Measurements from ENCODE around the gene SFI1.
"Not testable (repeated sequence)": the region's sequence is repeated elsewhere in the genome, so short reads cannot be mapped to it uniquely, and the experiment has no call there.

SFI1 gene

DNA sequence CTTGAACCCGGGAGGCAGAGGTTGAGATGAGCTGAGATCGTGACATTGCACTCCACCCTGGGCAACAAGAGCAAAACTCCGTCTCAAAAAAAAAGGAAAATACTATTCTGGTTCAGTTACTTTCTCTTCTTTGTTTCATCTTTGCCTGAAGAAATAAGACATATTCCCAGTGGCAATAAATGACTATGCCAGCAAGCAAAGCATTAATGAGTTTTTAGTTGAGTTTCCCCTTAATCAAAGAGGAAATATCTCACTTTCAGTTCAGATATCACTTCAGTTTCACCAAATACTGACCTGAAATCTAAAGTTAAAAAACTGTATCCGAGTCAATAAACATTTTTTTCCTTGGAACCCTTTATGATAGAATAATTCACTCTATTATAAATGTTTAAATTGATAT is 155.3 kb downstream of the SFI1 start:
- Histone ChIP-seq H3K27ac (no peak overlapping the region), H3K4me3 (ENCODE audit: low read depth, low read length) (no peak overlapping the region), H3K36me3 (replicated peaks) (no peaks in the 10 kb centered on the region), H3K27me3 (replicated peaks) (no peaks in the 10 kb centered on the region)
- in situ Hi-C loops (cut with HindIII; ENCODE audit: low pct_ligation_motif_present, low sequenced_read_pairs) = no loop called here
- TF ChIP-seq, protein P1, sequence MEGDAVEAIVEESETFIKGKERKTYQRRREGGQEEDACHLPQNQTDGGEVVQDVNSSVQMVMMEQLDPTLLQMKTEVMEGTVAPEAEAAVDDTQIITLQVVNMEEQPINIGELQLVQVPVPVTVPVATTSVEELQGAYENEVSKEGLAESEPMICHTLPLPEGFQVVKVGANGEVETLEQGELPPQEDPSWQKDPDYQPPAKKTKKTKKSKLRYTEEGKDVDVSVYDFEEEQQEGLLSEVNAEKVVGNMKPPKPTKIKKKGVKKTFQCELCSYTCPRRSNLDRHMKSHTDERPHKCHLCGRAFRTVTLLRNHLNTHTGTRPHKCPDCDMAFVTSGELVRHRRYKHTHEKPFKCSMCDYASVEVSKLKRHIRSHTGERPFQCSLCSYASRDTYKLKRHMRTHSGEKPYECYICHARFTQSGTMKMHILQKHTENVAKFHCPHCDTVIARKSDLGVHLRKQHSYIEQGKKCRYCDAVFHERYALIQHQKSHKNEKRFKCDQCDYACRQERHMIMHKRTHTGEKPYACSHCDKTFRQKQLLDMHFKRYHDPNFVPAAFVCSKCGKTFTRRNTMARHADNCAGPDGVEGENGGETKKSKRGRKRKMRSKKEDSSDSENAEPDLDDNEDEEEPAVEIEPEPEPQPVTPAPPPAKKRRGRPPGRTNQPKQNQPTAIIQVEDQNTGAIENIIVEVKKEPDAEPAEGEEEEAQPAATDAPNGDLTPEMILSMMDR (IDR thresholded peaks at IDR 0.05; ENCODE audit: low read depth, low read length, missing control alignments) = no peak
- DNase-seq = no peak

DNA sequence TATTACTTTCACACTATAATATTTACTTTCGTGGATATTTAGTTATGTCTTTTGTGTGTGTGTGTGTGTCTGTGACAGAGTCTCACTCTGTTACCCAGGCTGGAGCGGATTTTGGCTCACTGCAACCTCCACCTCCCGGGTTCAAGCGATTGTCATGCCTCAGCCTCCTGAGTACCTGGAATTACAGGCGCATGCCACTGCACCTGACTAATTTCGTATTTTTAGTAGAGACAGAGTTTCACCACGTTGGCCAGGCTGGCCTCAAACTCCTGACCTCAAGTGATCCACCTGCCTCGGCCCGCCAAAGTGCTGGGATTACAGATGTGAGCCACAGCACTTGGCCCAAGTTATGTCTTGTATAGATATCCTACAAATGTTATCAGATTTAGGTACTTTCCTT is 155.8 kb downstream of the SFI1 start:
- Histone ChIP-seq H3K27ac (no peak overlapping the region), H3K36me3 (replicated peaks) (no peaks in the 10 kb centered on the region), H3K4me3 (ENCODE audit: low read depth, low read length) (no peak overlapping the region), H3K27me3 (replicated peaks) (no peaks in the 10 kb centered on the region)
- in situ Hi-C loops (cut with HindIII; ENCODE audit: low pct_ligation_motif_present, low sequenced_read_pairs) = no loop called here
- no peak for DNase-seq
- TF ChIP-seq, protein P1 (IDR thresholded peaks at IDR 0.05; ENCODE audit: low read depth, low read length, missing control alignments) = no peak

DNA sequence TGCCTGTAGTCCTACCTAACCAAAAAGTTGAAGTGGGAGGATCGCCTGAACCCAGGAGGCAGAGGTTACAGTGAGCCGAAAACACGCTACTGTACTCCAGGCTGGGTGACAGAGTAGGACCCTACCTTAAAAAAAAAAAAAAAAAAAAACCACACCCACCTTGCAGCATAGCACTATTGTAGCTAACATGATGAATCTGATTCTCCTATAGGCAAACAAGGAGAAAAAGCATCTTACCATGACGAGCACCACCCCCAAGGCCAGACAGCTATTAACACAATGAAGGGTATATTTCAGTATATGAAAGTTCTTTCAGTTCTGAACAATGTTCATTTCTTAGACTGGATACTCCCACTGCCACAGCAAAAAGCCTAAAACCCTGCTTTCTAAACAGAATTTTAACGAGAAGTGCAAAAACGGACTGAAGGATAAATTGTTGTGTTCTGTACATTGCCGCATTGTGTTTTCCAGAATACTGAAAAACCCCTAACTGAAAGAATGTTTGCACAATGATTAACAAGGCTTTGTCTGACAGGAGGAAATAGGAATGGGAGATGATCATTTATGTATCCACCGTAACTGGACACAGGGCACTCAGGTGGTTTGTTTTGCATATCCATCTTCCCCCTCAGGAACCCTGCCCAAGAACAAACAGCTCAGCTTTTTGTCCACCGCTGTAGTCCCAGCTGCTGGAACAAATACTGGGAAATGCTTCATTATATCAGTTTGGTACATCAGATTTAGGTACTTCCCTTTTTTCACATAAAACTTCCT is 156.8 kb downstream of the SFI1 start:
- DNase-seq = no peak
- in situ Hi-C loops (cut with HindIII; ENCODE audit: low pct_ligation_motif_present, low sequenced_read_pairs) = no loop called here
- H3K27me3 ChIP-seq (replicated peaks) = no peaks in the 10 kb centered on the region
- no peak overlapping the region for H3K4me3 ChIP-seq (ENCODE audit: low read depth, low read length)
- TF ChIP-seq, protein P1 (IDR thresholded peaks at IDR 0.05; ENCODE audit: low read depth, low read length, missing control alignments) = no peak
- no peak overlapping the region for H3K27ac ChIP-seq
- no peaks in the 10 kb centered on the region for H3K36me3 ChIP-seq (replicated peaks)

DNA sequence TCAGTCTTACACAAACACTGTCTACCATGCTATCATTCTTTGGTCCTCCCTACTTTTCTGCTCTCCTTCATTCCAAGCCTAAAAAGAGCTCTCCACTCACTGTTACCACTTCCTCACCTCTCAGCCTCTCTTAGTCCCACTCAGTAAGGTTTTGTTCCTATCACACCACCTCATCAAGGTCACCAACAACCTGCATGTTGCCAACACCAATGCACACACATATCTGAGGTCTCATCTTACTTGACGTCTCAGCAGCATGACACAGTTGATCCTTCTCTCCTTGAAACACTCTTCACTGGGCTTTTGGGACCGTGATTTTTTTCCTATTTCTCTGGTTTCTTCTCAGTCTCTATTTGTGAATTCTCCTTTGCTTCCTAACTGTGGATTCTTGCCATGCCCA is 157.6 kb downstream of the SFI1 start:
- no peaks in the 10 kb centered on the region for H3K27me3 ChIP-seq (replicated peaks)
- TF ChIP-seq, protein P1 (IDR thresholded peaks at IDR 0.05; ENCODE audit: low read depth, low read length, missing control alignments) = no peak
- H3K27ac ChIP-seq = no peak overlapping the region

DNA sequence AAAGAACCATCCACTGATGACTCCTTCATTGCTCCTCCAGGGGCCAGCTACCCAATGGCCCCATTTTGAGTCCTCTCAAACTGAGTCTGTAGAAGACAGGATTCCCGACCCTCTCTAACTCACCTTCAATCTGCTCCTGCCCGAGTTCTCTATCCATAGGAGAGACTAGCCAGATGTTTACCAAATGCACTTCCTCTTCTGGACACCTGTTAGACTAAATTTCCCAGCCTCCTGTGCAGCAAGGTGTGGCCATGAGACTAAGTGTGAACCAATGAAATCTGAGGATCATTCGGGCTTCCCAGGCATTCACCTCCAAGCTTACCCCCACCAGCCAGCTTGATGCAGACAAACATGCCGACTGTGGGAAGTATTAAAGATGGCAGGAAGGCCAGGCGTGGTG is 158.1 kb downstream of the SFI1 start:
- in situ Hi-C loops (cut with HindIII; ENCODE audit: low pct_ligation_motif_present, low sequenced_read_pairs) = no loop called here
- H3K4me3 ChIP-seq (ENCODE audit: low read depth, low read length) = no peak overlapping the region
- no peak for DNase-seq
- no peaks in the 10 kb centered on the region for H3K27me3 ChIP-seq (replicated peaks)
- TF ChIP-seq, protein P1 (IDR thresholded peaks at IDR 0.05; ENCODE audit: low read depth, low read length, missing control alignments) = no peak
- no peak overlapping the region for H3K27ac ChIP-seq
- H3K36me3 ChIP-seq (replicated peaks) = no peaks in the 10 kb centered on the region

More for the DNA sequence above, 157.6 kb downstream of the SFI1 start:
- in situ Hi-C loops (cut with HindIII; ENCODE audit: low pct_ligation_motif_present, low sequenced_read_pairs) = no loop called here
- no peak overlapping the region for H3K4me3 ChIP-seq (ENCODE audit: low read depth, low read length)
- no peaks in the 10 kb centered on the region for H3K36me3 ChIP-seq (replicated peaks)
- DNase-seq = no peak

DNA sequence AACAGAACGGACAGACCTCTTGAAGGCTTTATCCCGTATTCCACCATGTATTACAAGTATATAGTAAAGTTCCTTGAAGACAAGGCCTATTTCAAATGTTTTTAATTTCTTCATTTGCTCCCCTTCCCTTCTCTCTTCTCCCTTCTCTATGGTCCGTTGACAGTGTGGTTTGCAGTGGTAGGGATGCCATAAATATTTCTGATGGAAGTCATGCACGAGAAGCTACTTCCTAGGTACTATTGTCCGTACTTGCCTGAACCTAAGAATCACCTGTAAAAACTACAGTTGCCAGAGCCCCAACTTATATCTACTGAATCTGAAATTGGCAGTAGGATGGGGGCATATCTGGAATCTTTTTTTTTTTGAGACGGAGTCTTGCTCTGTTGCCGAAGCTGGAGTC is 162.9 kb downstream of the SFI1 start:
- no peak for DNase-seq
- Histone ChIP-seq H3K27ac (no peak overlapping the region), H3K27me3 (replicated peaks) (no peaks in the 10 kb centered on the region), H3K4me3 (ENCODE audit: low read depth, low read length) (no peak overlapping the region), H3K36me3 (replicated peaks) (no peaks in the 10 kb centered on the region)
- TF ChIP-seq, protein P1 (IDR thresholded peaks at IDR 0.05; ENCODE audit: low read depth, low read length, missing control alignments) = no peak
- in situ Hi-C loops (cut with HindIII; ENCODE audit: low pct_ligation_motif_present, low sequenced_read_pairs) = no loop called here

DNA sequence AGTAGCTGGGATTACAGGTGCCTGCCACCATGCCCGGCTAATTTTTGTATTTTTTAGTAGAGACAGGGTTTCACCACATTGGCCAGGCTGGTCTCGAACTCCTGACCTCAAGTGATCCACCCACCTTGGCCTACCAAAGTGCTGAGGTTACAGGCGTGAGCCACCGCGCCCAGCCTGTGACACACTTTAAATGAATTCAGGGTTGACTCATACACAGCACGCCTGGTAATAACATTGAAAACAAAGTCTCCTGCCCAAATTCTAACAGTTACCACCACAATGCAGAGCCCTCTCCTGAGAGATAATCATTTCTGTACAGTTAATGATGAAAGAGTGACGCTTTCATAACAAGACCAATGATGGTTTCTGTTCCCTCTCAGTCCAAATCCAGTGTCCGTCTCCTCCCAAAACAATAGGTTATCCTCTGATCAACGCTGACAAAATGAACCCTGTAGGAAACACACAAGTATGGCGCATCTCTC is 164.6 kb downstream of the SFI1 start:
- in situ Hi-C loops (cut with HindIII; ENCODE audit: low pct_ligation_motif_present, low sequenced_read_pairs); H3K36me3 ChIP-seq (replicated peaks); H3K27me3 ChIP-seq (replicated peaks): not testable (repeated sequence)
- DNase-seq = peak; percentile 72
- peak overlapping the region; percentile 74 for H3K27ac ChIP-seq
- peak overlapping the region; percentile 90 for H3K4me3 ChIP-seq (ENCODE audit: low read depth, low read length)
